ENCODE data around the gene FALEC.

The FALEC gene

GRCh38 chr1:150545486-150546032 lies 30.0 kb downstream of the FALEC start:
- H3K27ac ChIP-seq, result no peak overlapping the region
- no peak for TF ChIP-seq ZFX (IDR thresholded peaks at IDR 0.05)
- no peak for TF ChIP-seq CTCF (conservative IDR thresholded peaks at IDR 0.05)

GRCh38 chr1:150546294-150546937 lies 30.9 kb downstream of the FALEC start:
- no peak overlapping the region for H3K27ac ChIP-seq
- TF ChIP-seq CTCF (conservative IDR thresholded peaks at IDR 0.05) (no peak), ZFX (IDR thresholded peaks at IDR 0.05) (no peak)

GRCh38 chr1:150548324-150548631 lies 32.7 kb downstream of the FALEC start:
- no peak for TF ChIP-seq CTCF (conservative IDR thresholded peaks at IDR 0.05)
- TF ChIP-seq ZFX (IDR thresholded peaks at IDR 0.05), result no peak
- peak overlapping the region; percentile 72 for H3K27ac ChIP-seq

GRCh38 chr1:150548632-150549495 lies 33.3 kb downstream of the FALEC start, which contains the start of gene ADAMTSL4:
ADAMTSL4 (plus strand) TSS chr1:150549408; CDS start chr1:150552289, 2,881 bp downstream.
- peak; percentile 69; the same call in 1 of the 2 replicates for TF ChIP-seq ZFX (IDR thresholded peaks at IDR 0.05)
- no peak; the same call in 1 of the 2 replicates for TF ChIP-seq CTCF (conservative IDR thresholded peaks at IDR 0.05)
- H3K27ac ChIP-seq, result peak within 1 kb of the TSS; percentile 72

GRCh38 chr1:150549496-150550221 lies 34.1 kb downstream of the FALEC start:
- H3K27ac ChIP-seq, result peak overlapping the region; percentile 72
- TF ChIP-seq CTCF (conservative IDR thresholded peaks at IDR 0.05) (no peak), ZFX (IDR thresholded peaks at IDR 0.05) (no peak)

GRCh38 chr1:150550222-150551050 lies 34.9 kb downstream of the FALEC start:
- TF ChIP-seq ZFX (IDR thresholded peaks at IDR 0.05), result no peak
- no peak for TF ChIP-seq CTCF (conservative IDR thresholded peaks at IDR 0.05)
- H3K27ac ChIP-seq, result no peak overlapping the region
